HepG2 (cell line): ENCODE data around the gene RIPK3. TPM values are rescaled to one million over a fixed set of nuclear protein-coding genes. Genes with fewer than 3 reads are reported as not detected.

Experiments
- GZF1 ChIP-seq: sonication (generic); formaldehyde crosslinking; IDR thresholded peaks from 2 replicates; pipeline ENCODE4 v1.5.1; 2020; ENCODE audit warnings: mild to moderate bottlenecking, missing genetic modification reagents
- HOXA7 ChIP-seq: sonication (generic); formaldehyde crosslinking; IDR thresholded peaks from 2 replicates; pipeline ENCODE4 v1.8.1; 2022; ENCODE audit warnings: mild to moderate bottlenecking, missing genetic modification reagents, moderate library complexity
- KAT7 ChIP-seq: IDR thresholded peaks from 2 replicates; pipeline ENCODE4 v1.6.1; 2018; ENCODE audit warnings: borderline replicate concordance, missing compliant biosample characterization
- KDM5B ChIP-seq: sonication (generic); formaldehyde crosslinking; IDR thresholded peaks from 2 replicates; pipeline ENCODE4 v1.4.0; 2020; ENCODE audit warnings: missing genetic modification reagents, mild to moderate bottlenecking, borderline replicate concordance
- MXD4 ChIP-seq: IDR thresholded peaks from 2 replicates; pipeline ENCODE4 v1.6.1; 2016; ENCODE audit warnings: mild to moderate bottlenecking, missing biosample characterization, missing genetic modification reagents
- NONO ChIP-seq, 2 experiments: fragments of 450-650 bp in 1 of 2; sonication (generic) in 1 of 2; formaldehyde crosslinking in 1 of 2; IDR thresholded peaks in 1 of 2; conservative IDR thresholded peaks in 1 of 2; 2 replicates each; pipeline versions ENCODE4 v1.6.1 to v1.8.0; 2017 to 2022; ENCODE audit warnings: mild to moderate bottlenecking in 1 of 2, missing genetic modification reagents in 1 of 2, moderate library complexity in 1 of 2
- PAX8 ChIP-seq: sonication (generic); formaldehyde crosslinking; IDR thresholded peaks from 2 replicates; pipeline ENCODE4 v1.8.0; 2022; ENCODE audit warnings: mild to moderate bottlenecking, missing genetic modification reagents, borderline replicate concordance
- POGZ ChIP-seq: sonication (generic); formaldehyde crosslinking; IDR thresholded peaks from 2 replicates; pipeline ENCODE4 v1.4.0; 2020; ENCODE audit warnings: mild to moderate bottlenecking, missing genetic modification reagents
- SMC3 ChIP-seq: IDR thresholded peaks from 2 replicates; pipeline ENCODE4 v1.6.1; 2011; ENCODE audit warnings: low read length, improper control_type of control experiment
- THAP11 ChIP-seq: IDR thresholded peaks from 2 replicates; pipeline ENCODE4 v1.6.1; 2016; ENCODE audit warnings: missing biosample characterization, missing genetic modification reagents
- ZBTB21 ChIP-seq: sonication (generic); formaldehyde crosslinking; IDR thresholded peaks from 2 replicates; pipeline ENCODE4 v1.4.0; 2020; ENCODE audit warnings: missing genetic modification reagents
- ZMYM3 ChIP-seq: sonication (generic); formaldehyde crosslinking; IDR thresholded peaks from 2 replicates; pipeline ENCODE4 v1.5.1; 2020; ENCODE audit warnings: mild to moderate bottlenecking, missing genetic modification reagents
- ZNF205 ChIP-seq: IDR thresholded peaks from 2 replicates; pipeline ENCODE4 v1.6.1; 2018; ENCODE audit warnings: missing biosample characterization, missing genetic modification reagents
- ZNF766 ChIP-seq: sonication (generic); formaldehyde crosslinking; IDR thresholded peaks from 2 replicates; pipeline ENCODE4 v1.5.0; 2020; ENCODE audit warnings: missing genetic modification reagents, borderline replicate concordance
- ZNF768 ChIP-seq: sonication (generic); formaldehyde crosslinking; IDR thresholded peaks from 2 replicates; pipeline ENCODE4 v1.4.0; 2020; ENCODE audit warnings: missing genetic modification reagents
- ZNF773 ChIP-seq: sonication (generic); formaldehyde crosslinking; IDR thresholded peaks from 2 replicates; pipeline ENCODE4 v1.4.0; 2020; ENCODE audit warnings: missing genetic modification reagents, borderline replicate concordance
- ZNF776 ChIP-seq: sonication (generic); formaldehyde crosslinking; IDR thresholded peaks from 2 replicates; pipeline ENCODE4 v1.4.0; 2020; ENCODE audit warnings: mild to moderate bottlenecking, missing genetic modification reagents
- ZNF782 ChIP-seq: sonication (generic); formaldehyde crosslinking; IDR thresholded peaks from 2 replicates; pipeline ENCODE4 v1.4.0; 2020; ENCODE audit warnings: missing genetic modification reagents, mild to moderate bottlenecking, borderline replicate concordance
- ZNF790 ChIP-seq: sonication (generic); formaldehyde crosslinking; IDR thresholded peaks from 2 replicates; pipeline ENCODE4 v1.8.0; 2022; ENCODE audit warnings: missing genetic modification reagents, mild to moderate bottlenecking, borderline replicate concordance
- ZSCAN25 ChIP-seq: sonication (generic); formaldehyde crosslinking; IDR thresholded peaks from 2 replicates; pipeline ENCODE4 v1.8.0; 2022; ENCODE audit warnings: mild to moderate bottlenecking, missing genetic modification reagents
- polyA plus RNA-seq, 8 experiments: library from polyadenylated mRNA; depleted of rRNA in 3 of 8; stranded (reverse) in 7 of 8; unstranded in 1 of 8; fragments of >200 nt; fragmentation: Illumina TruSeq in 4 of 8; extraction: Trizol in 4 of 8; gene quantifications; 2 replicates each; pipeline versions ENCODE4 v1.2.1 to v1.2.3, GENCODE V29; 2011 to 2016; ENCODE audit warnings: low read depth in 4 of 8, missing spikeins in 1 of 8, mixed read lengths in 1 of 8; ENCODE audit not compliant: insufficient read depth in 1 of 8
- total RNA-seq, 5 experiments: library from RNA; depleted of rRNA; stranded (reverse); fragments of >200 nt; fragmentation: Illumina TruSeq; extraction: Trizol; gene quantifications; 2 replicates each; pipeline ENCODE4 v1.2.3, GENCODE V29; 2016; ENCODE audit warnings: low read depth in 1 of 5
- TF ChIP-seq, protein P1 (sequence below): IDR thresholded peaks from 2 replicates; pipeline ENCODE4 v1.6.1; 2016; ENCODE audit warnings: missing compliant biosample characterization, missing genetic modification reagents, borderline replicate concordance
- TF ChIP-seq, protein P2 (sequence below): sonication (generic); formaldehyde crosslinking; IDR thresholded peaks from 2 replicates; pipeline ENCODE4 v1.8.1; 2023; ENCODE audit warnings: missing genetic modification reagents, mild to moderate bottlenecking, borderline replicate concordance
- TF ChIP-seq, protein P3 (sequence below): sonication (generic); formaldehyde crosslinking; IDR thresholded peaks from 2 replicates; pipeline ENCODE4 v1.5.0; 2020; ENCODE audit warnings: mild to moderate bottlenecking, missing genetic modification reagents, moderate library complexity
- TF ChIP-seq, protein P4 (sequence below): sonication (generic); formaldehyde crosslinking; IDR thresholded peaks from 2 replicates; pipeline ENCODE4 v1.9.0; 2021; ENCODE audit warnings: missing genetic modification reagents, borderline replicate concordance

The RIPK3 gene
- total and polyA plus RNA-seq, 2 of the 13 experiments (the other 11 are each of a cell fraction or from before 2014, with no cell fraction given): not detected

DNA sequence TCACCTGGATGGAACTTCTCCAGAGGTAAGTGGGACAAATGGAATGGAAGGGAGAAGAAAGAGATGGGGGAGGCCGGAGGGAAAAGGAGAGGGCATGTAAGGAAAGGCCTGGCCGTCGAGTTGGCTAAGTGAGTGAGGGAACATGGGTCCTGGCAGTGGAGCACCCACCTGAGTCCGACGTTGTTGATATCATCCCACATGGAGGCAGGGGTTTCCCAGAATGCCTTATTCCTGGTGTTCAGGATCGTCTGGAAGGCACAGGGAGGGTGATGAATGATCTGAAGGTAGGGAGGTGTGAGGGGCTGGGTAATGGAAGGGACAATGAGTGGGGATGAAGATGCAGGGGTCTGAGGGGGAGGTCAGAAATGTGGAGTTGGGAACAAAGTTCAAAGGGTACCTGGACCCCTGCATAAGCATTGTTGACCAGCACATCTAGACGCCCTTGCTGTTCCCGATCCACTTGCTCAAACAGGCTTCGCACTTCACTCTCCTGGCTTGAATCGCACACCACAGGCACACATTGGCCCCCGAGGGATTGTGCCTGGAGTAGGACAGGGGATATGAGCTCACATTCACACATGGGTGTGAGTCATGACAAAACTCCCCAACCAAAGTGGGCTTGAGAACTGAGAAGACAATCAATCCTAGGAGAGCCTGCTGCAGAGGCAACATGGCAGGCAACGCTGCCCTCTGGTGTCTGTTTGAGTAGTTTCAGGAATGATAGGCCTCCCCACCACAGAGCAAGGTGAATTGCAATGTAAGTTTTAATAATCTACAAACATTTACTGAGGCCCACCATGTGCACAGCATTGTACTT is 43.2 kb downstream of the RIPK3 start (continued):
- TF ChIP-seq, protein P1, sequence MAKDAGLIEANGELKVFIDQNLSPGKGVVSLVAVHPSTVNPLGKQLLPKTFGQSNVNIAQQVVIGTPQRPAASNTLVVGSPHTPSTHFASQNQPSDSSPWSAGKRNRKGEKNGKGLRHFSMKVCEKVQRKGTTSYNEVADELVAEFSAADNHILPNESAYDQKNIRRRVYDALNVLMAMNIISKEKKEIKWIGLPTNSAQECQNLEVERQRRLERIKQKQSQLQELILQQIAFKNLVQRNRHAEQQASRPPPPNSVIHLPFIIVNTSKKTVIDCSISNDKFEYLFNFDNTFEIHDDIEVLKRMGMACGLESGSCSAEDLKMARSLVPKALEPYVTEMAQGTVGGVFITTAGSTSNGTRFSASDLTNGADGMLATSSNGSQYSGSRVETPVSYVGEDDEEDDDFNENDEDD (CRISPR knock-in tag): 0 out of 2 replicates have a peak, but pooled peaks have one; percentile 38
- TF ChIP-seq HOXA7 (CRISPR knock-in tag) (0 out of 2 replicates have a peak, but pooled peaks have one; percentile 45), PAX8 (CRISPR knock-in tag) (no peak), KAT7 (peak; percentile 89), ZNF205 (0 out of 2 replicates have a peak, but pooled peaks have one; percentile 29), ZNF790 (CRISPR knock-in tag) (no peak), MXD4 (CRISPR knock-in tag) (peak; percentile 65; the same call in 1 of the 2 replicates), ZNF768 (CRISPR knock-in tag) (peak; percentile 80; the same call in 1 of the 2 replicates), POGZ (CRISPR knock-in tag) (no peak), SMC3 (peak; percentile 99), NONO (IDR thresholded peaks at IDR 0.05) (no peak), NONO (CRISPR knock-in tag; conservative IDR thresholded peaks at IDR 0.05) (0 out of 2 replicates have a peak, but pooled peaks have one; percentile 28), KDM5B (CRISPR knock-in tag) (peak; percentile 34; the same call in 1 of the 2 replicates), GZF1 (CRISPR knock-in tag) (peak; percentile 72; the same call in 1 of the 2 replicates), ZMYM3 (peak; percentile 66; the same call in 1 of the 2 replicates), ZSCAN25 (CRISPR knock-in tag) (peak; percentile 61), ZNF782 (CRISPR knock-in tag) (peak; percentile 55; the same call in 1 of the 2 replicates), ZNF773 (CRISPR knock-in tag) (no peak), ZNF766 (CRISPR knock-in tag) (no peak), ZBTB21 (CRISPR knock-in tag) (peak; percentile 37; the same call in 1 of the 2 replicates), THAP11 (CRISPR knock-in tag) (peak; percentile 62; the same call in 1 of the 2 replicates), ZNF776 (no peak)
- TF ChIP-seq, protein P2, sequence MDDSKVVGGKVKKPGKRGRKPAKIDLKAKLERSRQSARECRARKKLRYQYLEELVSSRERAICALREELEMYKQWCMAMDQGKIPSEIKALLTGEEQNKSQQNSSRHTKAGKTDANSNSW (CRISPR knock-in tag): 0 out of 2 replicates have a peak, but pooled peaks have one; percentile 13
- TF ChIP-seq, protein P3, sequence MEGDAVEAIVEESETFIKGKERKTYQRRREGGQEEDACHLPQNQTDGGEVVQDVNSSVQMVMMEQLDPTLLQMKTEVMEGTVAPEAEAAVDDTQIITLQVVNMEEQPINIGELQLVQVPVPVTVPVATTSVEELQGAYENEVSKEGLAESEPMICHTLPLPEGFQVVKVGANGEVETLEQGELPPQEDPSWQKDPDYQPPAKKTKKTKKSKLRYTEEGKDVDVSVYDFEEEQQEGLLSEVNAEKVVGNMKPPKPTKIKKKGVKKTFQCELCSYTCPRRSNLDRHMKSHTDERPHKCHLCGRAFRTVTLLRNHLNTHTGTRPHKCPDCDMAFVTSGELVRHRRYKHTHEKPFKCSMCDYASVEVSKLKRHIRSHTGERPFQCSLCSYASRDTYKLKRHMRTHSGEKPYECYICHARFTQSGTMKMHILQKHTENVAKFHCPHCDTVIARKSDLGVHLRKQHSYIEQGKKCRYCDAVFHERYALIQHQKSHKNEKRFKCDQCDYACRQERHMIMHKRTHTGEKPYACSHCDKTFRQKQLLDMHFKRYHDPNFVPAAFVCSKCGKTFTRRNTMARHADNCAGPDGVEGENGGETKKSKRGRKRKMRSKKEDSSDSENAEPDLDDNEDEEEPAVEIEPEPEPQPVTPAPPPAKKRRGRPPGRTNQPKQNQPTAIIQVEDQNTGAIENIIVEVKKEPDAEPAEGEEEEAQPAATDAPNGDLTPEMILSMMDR: peak; percentile 99
- TF ChIP-seq, protein P4, sequence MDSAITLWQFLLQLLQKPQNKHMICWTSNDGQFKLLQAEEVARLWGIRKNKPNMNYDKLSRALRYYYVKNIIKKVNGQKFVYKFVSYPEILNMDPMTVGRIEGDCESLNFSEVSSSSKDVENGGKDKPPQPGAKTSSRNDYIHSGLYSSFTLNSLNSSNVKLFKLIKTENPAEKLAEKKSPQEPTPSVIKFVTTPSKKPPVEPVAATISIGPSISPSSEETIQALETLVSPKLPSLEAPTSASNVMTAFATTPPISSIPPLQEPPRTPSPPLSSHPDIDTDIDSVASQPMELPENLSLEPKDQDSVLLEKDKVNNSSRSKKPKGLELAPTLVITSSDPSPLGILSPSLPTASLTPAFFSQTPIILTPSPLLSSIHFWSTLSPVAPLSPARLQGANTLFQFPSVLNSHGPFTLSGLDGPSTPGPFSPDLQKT: no peak
